Measurements from ENCODE around the gene TSPAN19.

TSPAN19 gene

DNA sequence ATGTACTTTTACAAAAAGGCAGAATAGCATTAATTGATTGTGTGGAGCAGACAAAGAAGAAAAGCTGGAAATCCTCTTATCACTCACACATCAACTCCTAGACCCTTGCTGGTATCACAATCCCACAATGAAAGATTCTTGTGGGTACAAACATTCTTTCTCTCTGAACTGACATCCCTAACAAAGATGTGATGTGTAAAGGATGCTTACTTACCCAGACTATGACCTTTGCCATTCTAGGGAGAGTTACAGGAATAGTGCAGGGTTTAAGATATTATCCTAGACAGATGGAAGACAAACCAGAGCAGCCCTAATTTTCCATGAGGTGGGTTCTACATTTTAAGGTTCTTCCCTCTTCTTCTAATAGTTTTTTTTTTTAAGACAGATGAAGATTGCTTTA is 63.1 kb downstream of the TSPAN19 start:
- TF ChIP-seq EP300 (IDR thresholded peaks at IDR 0.05; ENCODE audit: borderline replicate concordance) (no peak), ZBTB7A (IDR thresholded peaks at IDR 0.05; ENCODE audit: low read depth) (no peak), USF1 (IDR thresholded peaks at IDR 0.05) (no peak), YY1 (IDR thresholded peaks at IDR 0.05; ENCODE audit: low read depth) (no peak), EGR1 (IDR thresholded peaks at IDR 0.05) (no peak), FOXM1 (IDR thresholded peaks at IDR 0.05; ENCODE audit: borderline replicate concordance, low read depth) (no peak), CEBPB (IDR thresholded peaks at IDR 0.05) (no peak), NFIC (IDR thresholded peaks at IDR 0.05) (no peak), CREB1 (IDR thresholded peaks at IDR 0.05; ENCODE audit: low read depth) (no peak), TAF1 (IDR thresholded peaks at IDR 0.05; ENCODE audit: low read depth) (no peak), TCF12 (IDR thresholded peaks at IDR 0.05; ENCODE audit: low read depth) (no peak), TEAD4 (IDR thresholded peaks at IDR 0.05) (no peak), MAX (IDR thresholded peaks at IDR 0.05) (no peak), RAD21 (IDR thresholded peaks at IDR 0.05; ENCODE audit: low read depth) (no peak)
- TF ChIP-seq, protein P1, sequence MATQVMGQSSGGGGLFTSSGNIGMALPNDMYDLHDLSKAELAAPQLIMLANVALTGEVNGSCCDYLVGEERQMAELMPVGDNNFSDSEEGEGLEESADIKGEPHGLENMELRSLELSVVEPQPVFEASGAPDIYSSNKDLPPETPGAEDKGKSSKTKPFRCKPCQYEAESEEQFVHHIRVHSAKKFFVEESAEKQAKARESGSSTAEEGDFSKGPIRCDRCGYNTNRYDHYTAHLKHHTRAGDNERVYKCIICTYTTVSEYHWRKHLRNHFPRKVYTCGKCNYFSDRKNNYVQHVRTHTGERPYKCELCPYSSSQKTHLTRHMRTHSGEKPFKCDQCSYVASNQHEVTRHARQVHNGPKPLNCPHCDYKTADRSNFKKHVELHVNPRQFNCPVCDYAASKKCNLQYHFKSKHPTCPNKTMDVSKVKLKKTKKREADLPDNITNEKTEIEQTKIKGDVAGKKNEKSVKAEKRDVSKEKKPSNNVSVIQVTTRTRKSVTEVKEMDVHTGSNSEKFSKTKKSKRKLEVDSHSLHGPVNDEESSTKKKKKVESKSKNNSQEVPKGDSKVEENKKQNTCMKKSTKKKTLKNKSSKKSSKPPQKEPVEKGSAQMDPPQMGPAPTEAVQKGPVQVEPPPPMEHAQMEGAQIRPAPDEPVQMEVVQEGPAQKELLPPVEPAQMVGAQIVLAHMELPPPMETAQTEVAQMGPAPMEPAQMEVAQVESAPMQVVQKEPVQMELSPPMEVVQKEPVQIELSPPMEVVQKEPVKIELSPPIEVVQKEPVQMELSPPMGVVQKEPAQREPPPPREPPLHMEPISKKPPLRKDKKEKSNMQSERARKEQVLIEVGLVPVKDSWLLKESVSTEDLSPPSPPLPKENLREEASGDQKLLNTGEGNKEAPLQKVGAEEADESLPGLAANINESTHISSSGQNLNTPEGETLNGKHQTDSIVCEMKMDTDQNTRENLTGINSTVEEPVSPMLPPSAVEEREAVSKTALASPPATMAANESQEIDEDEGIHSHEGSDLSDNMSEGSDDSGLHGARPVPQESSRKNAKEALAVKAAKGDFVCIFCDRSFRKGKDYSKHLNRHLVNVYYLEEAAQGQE (IDR thresholded peaks at IDR 0.05; ENCODE audit: low read depth): no peak

GRCh38 chr12:84969226-84969625 is 66.9 kb downstream of the TSPAN19 start:
- TF ChIP-seq TCF12 (IDR thresholded peaks at IDR 0.05; ENCODE audit: low read depth) (no peak), TAF1 (IDR thresholded peaks at IDR 0.05; ENCODE audit: low read depth) (no peak), ZBTB7A (IDR thresholded peaks at IDR 0.05; ENCODE audit: low read depth) (no peak)

Measured in Ishikawa (cell line).